SU-DHL-6 (cell line): ENCODE measurements around the gene ADGRD2.

Source experiments
- CTCF ChIP-seq: fragments of 200-600 bp; sonication (generic); IDR thresholded peaks from one replicate; pipeline ENCODE4 v1.5.1; 2017; ENCODE audit warnings: antibody characterized with exemption, mild to moderate bottlenecking, low read length, moderate library complexity; ENCODE audit not compliant: insufficient read depth, poor library complexity, severe bottlenecking
- EZH2phosphoT487 ChIP-seq: fragments of 200-600 bp; sonication (generic), shearing (Covaris generic); conservative IDR thresholded peaks from 2 replicates; pipeline ENCODE4 v1.6.1; 2018; ENCODE audit warnings: mild to moderate bottlenecking, antibody characterized with exemption, low read length, moderate library complexity, mixed read lengths

GRCh38 chr9:124502711-124503702 is 52.8 kb downstream of the ADGRD2 start:
- TF ChIP-seq CTCF (no peak), EZH2phosphoT487 (no peak)
